Epithelial cell of esophagus (primary cell): ENCODE measurements around the gene GALNT17.

Source experiments
- DNase-seq: peaks from one replicate; pipeline ENCODE4 v3.0.0; 2010; ENCODE audit warnings: low read depth
- H3K4me3 ChIP-seq: 2 replicates; pipeline ENCODE4 v1.5.1; 2011; ENCODE audit warnings: mild to moderate bottlenecking, low read length, control low read depth
- CTCF ChIP-seq: IDR thresholded peaks from 2 replicates; pipeline ENCODE4 v1.5.1; 2011; ENCODE audit warnings: low read depth, mild to moderate bottlenecking, low read length, control low read depth, inconsistent platforms; ENCODE audit not compliant: insufficient read depth; ENCODE audit errors: missing control alignments

GALNT17 gene

DNA sequence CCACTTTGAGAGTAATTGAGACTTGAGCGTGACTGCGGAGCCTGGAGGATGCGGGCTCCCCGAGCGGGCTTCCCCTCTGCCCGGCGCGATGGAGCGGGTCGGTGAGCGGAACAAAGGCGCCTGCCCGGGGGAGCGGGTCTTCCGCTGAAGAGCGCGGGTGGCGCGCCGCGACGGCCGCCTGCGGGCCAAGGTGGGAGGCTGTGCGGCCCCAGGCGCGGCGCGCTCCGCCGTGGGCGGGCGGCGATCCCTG lies at the start of gene GALNT17:
Gene GALNT17, plus strand, starts transcription at position 18 of the 250 bp plus-strand sequence.
- DNase-seq, result no peak
- no peak for TF ChIP-seq CTCF
- H3K4me3 ChIP-seq, result no peak within 1 kb of the TSS

DNA sequence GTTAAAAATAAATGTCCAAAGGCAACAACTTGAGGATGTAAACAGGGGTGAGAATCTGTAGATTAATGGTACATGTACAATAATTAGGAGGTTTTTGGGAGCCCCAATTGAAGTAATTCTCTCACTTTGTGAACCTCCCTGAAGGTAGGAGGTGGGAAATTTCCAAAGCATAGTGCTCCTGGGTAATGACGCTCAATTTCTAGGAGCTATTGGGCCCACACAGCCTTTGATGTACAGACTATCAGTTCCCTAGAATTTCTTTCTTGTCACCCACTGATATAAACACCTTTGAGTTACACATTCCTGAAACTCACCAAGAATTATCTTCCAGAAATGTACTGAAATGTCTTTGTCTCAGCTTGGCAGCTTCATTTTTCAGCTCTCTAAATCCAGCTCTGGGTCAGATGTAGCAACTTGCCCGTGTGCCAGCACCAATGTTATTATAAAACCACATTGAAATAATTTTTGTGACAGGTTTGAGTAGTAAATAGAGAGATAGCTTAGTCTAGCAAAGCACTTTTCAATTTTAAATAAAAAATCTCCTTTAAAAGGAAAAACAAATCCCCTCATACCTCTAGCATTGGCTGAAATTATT lies 36.6 kb upstream of the GALNT17 start:
- DNase-seq, result no peak
- TF ChIP-seq CTCF, result no peak
- no peak overlapping the region for H3K4me3 ChIP-seq

DNA sequence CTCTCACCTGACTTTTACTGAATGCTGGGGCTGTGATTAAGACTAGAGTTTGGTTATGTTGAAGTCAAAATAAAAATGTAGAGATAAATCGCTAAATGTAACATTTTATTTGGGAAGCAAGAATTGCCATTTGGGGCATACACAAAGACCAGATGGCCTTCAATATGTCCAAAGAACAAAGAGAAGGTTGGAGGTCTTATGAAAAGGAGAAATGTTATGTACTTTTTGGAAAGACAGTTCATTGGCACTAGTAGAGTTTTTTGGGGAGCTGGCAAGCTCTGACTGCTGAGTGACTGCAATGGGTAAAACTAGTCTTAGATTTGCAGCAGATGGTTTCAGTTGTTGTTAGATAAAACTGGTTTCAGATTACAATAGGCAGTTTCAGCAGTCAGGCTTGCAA lies 35.6 kb upstream of the GALNT17 start:
- no peak for DNase-seq

GRCh38 chr7:71106226-71106625 lies 25.7 kb upstream of the GALNT17 start:
- no peak for DNase-seq
- H3K4me3 ChIP-seq, result no peak overlapping the region
- no peak for TF ChIP-seq CTCF

More for the DNA sequence above, 35.6 kb upstream of the GALNT17 start:
- H3K4me3 ChIP-seq, result no peak overlapping the region
- no peak for TF ChIP-seq CTCF

DNA sequence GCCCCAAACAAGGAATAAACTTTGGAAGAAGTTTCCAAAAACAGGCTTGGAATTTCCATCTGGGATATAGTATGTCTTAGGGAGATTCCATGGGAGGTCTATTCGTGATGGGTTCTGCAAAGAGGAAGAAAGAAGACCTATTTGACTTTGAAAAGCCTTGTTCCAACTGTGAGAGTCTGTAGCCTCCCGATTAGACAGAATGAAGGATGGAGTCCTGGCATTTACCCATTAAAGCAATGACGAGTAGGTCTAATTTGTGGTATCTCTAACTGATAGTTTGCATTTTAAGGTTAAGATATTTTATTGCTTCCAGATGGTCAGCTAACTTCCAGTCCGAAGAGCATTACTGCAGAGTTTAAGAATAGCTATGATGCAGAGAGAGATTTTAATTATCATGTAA lies 19.5 kb upstream of the GALNT17 start:
- no peak for DNase-seq

GRCh38 chr7:71120096-71120495 lies 11.8 kb upstream of the GALNT17 start:
- no peak for DNase-seq
- TF ChIP-seq CTCF, result no peak
- no peak overlapping the region for H3K4me3 ChIP-seq

More for the DNA sequence above, 19.5 kb upstream of the GALNT17 start:
- no peak for TF ChIP-seq CTCF
- no peak overlapping the region for H3K4me3 ChIP-seq

- TF ChIP-seq CTCF, result no peak
- DNase-seq, result no peak
- H3K4me3 ChIP-seq, result no peak overlapping the region
These were observed 2.8 kb upstream of the GALNT17 start for GRCh38 chr7:71129126-71129525.
